DOHH2 (cell line): ENCODE measurements around the gene HERC6.

ENCODE experiments used
- EZH2phosphoT487 ChIP-seq: fragments of 200-600 bp; sonication (generic); IDR thresholded peaks from 2 replicates; pipeline ENCODE4 v1.6.1; 2017; ENCODE audit warnings: borderline replicate concordance, mild to moderate bottlenecking, antibody characterized with exemption, low read length, moderate library complexity, mixed read lengths
- TF ChIP-seq, protein P1 (sequence below): fragments of 200-600 bp; sonication (generic); IDR thresholded peaks from one replicate; pipeline ENCODE4 v1.5.1; 2014; ENCODE audit warnings: antibody characterized with exemption, mild to moderate bottlenecking, low read depth, low read length; ENCODE audit not compliant: poor library complexity, severe bottlenecking

DNA sequence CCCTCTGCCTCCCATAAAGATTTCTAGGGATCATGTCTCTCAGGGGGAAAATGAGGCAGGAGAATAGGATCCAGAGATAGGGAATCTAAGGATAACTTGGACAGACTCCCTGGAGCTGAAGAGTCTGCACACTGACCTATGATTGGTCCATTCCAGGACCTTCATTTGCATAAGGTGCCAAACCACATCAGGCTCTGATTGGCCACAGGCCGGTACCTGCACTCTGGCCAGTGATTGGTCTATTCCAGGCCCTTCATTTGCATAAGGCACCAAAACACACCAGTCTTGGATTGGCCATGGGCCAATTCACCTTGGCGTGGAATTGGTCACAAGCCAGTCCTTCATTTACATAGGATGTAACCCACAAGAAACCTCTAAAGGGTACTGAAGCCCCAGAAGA, 74.3 kb downstream of the HERC6 start:
- TF ChIP-seq, protein P1, sequence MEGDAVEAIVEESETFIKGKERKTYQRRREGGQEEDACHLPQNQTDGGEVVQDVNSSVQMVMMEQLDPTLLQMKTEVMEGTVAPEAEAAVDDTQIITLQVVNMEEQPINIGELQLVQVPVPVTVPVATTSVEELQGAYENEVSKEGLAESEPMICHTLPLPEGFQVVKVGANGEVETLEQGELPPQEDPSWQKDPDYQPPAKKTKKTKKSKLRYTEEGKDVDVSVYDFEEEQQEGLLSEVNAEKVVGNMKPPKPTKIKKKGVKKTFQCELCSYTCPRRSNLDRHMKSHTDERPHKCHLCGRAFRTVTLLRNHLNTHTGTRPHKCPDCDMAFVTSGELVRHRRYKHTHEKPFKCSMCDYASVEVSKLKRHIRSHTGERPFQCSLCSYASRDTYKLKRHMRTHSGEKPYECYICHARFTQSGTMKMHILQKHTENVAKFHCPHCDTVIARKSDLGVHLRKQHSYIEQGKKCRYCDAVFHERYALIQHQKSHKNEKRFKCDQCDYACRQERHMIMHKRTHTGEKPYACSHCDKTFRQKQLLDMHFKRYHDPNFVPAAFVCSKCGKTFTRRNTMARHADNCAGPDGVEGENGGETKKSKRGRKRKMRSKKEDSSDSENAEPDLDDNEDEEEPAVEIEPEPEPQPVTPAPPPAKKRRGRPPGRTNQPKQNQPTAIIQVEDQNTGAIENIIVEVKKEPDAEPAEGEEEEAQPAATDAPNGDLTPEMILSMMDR, result no peak
- TF ChIP-seq EZH2phosphoT487, result no peak
